PC-9 (cell line): ENCODE results near the gene TLR6.

ENCODE experiments used
- EZH2 ChIP-seq: fragments of 200-600 bp; sonication (generic); IDR thresholded peaks from 2 replicates; pipeline ENCODE4 v1.8.0; 2017; ENCODE audit warnings: antibody characterized with exemption, low read depth
- TF ChIP-seq, protein P1 (sequence below): fragments of 200-600 bp; sonication (generic); conservative IDR thresholded peaks from 2 replicates; pipeline ENCODE4 v1.6.1; 2017; ENCODE audit warnings: mixed run types, antibody characterized with exemption, mild to moderate bottlenecking, moderate library complexity

DNA sequence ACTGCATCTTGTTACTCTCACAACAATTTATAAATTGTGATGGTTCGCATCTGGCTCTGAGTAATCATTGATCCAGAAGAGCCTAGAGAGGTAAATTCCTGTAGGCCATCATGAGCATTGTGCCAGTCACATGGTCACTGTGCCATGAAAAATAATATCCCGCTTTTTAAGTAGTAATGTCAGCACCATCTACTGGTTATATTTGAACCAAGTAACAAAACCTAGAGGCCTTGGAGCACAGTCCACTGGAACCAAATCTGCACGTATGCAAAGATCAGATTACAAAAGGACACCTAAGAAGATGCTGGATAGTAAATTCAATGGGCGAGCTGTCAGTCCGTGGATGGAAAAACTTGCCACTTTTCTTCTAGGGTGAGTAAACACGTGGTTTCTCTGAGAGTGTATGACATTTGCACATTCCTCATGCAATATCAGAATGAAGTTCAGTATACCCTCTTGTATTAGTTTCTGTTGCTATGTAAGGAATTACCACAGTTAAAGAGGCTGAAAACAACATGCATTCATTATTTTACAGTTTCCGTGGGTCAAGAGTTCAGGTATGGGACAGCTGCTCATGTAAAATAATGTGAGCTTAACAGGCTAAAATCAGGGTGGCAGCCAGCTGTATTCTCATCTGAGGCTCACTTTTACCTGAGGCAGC, 37.8 kb upstream of the TLR6 start:
- TF ChIP-seq EZH2 = no peak
- TF ChIP-seq, protein P1, sequence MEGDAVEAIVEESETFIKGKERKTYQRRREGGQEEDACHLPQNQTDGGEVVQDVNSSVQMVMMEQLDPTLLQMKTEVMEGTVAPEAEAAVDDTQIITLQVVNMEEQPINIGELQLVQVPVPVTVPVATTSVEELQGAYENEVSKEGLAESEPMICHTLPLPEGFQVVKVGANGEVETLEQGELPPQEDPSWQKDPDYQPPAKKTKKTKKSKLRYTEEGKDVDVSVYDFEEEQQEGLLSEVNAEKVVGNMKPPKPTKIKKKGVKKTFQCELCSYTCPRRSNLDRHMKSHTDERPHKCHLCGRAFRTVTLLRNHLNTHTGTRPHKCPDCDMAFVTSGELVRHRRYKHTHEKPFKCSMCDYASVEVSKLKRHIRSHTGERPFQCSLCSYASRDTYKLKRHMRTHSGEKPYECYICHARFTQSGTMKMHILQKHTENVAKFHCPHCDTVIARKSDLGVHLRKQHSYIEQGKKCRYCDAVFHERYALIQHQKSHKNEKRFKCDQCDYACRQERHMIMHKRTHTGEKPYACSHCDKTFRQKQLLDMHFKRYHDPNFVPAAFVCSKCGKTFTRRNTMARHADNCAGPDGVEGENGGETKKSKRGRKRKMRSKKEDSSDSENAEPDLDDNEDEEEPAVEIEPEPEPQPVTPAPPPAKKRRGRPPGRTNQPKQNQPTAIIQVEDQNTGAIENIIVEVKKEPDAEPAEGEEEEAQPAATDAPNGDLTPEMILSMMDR = no peak; the same call in 1 of the 2 replicates
